GM18508 (cell line): Measurements from ENCODE around the gene EFCAB7.

Experiments
- ATAC-seq: cut with Tn5 transposase; IDR thresholded peaks from one replicate; pipeline ENCODE4 v1.9.1; 2021; ENCODE audit warnings: moderate number of reproducible peaks; ENCODE audit not compliant: insufficient read depth, unreplicated experiment

Gene EFCAB7

DNA sequence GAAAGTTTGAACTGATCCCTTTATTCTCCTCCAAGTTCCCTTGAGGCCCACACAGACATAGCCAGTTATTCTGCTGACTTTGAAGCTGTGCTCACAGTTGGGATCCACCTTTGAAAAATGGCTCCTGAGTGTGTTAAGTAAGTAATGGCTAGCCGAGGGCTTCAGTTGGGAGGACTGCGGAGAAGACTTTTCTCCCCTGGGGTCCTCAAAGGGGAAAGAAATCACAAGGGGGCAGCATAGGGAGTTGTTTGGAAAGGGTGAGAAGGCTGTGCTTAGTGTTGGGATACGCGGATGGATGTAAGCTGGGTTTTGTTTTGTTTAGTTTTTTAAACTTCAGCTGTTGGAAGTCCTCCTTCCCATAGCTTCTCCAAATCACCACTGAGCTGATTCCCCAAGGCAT, 78.1 kb downstream of the EFCAB7 start:
- no peak for ATAC-seq

DNA sequence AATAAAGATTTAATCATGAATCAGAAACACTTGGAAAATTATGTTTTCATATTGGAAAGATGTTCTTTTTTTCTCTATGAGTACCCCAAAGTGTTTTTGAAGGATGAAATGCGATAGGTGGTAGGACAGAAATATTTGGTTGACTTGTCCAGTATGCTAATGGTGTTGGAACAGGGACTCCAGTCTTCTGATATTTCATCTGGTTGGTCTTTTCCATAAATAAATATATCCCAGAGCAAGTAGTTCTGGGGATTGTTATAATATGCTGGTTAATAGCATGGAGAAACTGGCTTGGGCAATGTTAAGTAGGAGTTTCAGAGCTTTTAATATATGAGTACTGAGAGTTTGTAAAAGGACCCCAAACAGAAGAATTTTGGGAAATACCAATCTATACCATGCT, 78.6 kb downstream of the EFCAB7 start:
- no peak for ATAC-seq

DNA sequence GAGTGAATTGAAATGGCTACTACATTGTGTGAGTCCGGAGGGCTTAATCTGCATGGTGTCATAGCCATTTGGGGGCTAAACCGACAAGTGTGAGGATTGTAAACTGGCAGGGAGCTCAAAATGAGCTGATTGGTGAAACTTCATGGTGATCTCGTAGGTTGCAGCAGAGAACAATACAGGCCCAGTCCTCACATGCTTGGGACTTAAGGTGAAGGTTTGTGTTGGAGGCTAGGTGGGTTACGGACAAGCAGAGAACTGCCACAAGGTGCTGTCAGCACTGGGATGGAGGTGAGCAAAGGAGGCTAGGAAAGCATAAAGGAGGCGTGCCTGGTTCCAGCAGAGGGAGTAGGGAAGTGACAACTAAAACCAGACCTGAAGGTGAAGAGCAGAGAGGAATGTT, 79.3 kb downstream of the EFCAB7 start:
- no peak for ATAC-seq

DNA sequence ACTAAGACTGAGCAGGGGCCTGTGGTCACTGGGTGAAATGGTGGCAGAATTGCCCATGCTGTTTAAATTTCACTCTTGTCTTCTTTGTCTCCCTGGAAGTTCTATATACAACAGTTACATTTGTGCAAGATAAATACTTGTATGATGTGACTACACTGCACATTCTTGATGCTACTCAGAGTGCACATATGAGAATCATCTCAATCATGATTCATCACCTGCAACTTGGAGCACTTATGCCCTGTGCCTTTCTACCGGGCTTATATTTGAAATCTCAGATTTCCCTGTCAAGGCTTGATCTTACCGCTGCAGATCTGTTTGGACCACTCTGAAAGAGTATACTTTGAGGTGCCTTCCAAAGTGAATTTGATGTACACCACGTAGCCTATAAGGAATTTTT, 80.5 kb downstream of the EFCAB7 start:
- ATAC-seq, result no peak

DNA sequence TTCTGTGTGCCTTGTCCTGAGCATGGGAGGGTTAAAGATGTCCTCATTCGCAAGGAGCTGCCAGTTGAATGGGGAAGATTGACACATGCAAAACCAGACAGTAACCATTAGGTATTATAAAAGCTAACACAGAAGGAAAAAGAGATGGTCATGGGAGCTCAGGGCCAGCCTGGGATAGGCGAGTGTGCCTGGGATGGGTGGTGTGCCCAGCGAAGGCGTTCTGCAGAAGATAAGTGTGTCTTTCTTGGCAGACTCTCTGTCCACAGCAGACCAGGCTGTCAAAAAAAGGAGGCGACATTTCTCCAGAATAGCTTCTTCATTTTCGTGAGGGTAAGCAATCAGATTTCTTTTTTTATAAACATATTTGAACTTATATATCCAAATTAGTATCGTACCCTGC, 84.0 kb downstream of the EFCAB7 start:
- ATAC-seq, result no peak

DNA sequence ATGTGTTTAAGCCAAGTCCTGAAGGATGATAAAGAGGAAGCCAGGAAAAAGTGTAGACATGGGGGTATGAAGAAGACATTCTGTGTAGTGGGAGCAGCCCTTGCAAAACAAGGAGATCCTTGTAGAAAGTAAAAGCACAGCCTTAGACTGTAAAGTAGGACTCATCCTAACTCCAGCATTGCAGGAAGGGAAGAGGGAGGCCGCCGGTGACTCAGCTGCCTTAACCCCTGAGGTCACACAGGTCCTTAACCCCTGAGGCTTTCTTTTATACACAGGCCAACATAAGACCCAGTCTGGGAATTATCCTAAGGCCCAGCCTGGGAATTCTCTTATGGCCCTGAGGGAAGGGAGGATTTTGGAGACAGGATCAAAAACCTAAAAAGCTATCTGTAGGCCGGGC, 87.9 kb downstream of the EFCAB7 start:
- ATAC-seq, result no peak

DNA sequence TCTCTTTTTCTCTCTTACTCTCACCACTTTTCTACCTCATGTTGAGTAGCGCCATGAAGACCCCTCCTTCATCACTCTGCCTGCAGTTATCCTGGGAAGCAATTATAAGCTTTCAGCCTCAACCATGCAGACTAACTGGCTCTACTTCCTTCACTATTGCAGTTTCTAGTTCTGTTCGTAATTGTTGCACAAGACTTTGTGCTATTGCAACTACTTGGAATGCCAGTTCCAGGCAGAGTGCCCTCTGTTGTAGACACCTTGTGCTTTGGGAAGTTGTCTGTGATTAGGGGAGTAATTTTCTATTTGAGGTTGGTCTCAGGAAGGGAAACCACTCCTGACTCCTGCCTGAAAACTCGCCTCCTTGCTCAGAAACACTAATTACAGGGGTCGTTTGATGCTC, 89.2 kb downstream of the EFCAB7 start:
- ATAC-seq, result no peak

DNA sequence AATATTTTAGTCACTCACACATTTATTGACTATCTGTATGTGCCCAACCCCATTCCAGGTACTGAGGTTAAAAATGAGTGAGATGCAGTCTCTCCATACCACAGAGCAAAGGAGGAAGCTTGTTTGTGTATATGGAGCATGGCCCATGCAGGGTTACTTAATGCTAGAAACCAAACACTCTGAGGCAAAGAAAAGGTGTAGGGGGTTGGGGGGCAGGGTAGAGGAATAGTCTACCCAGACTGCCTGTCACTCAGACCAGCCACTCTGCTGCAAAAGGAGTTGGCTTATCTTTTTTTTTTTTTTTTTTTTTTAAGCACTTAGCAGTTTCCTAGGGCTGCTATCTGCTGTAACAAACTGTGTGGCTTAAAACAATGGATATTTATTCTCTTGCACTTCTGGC, 89.6 kb downstream of the EFCAB7 start:
- no peak for ATAC-seq

DNA sequence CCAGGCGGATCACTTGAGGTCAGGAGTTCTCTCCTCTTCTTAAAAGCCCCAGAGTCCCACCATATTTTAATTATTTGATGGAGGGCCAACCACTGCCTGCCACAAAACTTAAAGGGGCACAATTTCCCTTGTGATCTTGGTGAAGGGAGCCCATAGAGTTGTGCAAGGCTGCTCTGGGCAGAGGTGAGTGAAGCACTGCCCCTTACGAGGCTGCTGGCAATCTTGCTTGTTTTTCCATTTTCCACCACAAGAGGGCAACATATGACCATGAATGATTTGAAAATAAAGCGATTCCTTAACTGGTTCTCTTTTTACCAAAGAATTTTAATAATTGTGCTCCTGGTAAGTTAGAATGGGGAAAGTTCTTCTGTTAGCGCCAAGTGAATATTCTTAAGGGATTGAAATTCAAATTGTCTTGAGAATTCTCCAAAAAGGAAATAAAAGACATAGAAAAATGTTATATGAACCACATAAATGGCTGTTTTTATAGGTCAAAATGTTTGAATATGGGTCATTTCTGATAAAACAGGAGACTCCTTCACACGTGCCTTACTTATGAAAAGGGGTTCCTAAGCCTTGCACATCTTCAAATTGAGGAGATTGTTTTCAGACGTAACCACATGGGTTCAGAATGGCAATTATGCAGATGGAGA, 92.6 kb downstream of the EFCAB7 start:
- ATAC-seq, result no peak

DNA sequence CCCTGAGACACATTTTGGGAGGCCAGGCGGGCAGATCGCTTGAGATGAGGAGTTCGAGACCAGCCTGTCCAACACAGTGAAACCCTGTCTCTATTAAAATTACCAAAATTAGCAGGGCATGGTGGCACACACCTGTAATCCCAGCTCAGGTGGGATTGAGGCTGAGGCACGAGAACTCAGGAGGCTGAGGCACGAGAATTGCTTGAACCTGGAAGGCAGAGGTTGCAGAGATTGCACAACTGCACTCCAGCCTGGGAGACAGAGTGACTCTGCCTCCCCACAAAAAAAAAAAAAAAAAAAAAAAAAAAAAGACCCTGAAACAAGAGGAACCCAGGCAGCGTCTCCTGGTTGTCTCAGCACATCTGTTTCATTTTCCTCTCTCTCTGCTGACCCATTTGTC, 94.1 kb downstream of the EFCAB7 start:
- no peak for ATAC-seq

DNA sequence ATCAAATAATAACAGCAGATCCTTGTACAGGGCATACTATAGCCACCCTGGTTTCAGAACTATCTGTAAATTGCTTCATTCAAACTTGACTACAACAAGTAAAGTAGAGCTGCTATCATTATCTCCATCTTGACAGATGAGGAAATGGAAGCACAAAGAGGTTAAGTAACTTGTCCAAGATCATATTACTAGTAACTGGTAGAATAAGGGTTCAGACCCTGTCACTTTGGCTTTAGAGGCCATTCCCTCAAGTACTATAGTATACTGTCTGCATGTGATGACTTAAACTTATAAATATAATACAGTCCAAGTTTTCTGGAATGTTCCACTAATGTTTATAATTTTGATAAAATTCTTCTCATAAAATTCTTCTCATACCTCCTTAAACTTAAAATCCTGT, 94.7 kb downstream of the EFCAB7 start:
- ATAC-seq, result no peak

DNA sequence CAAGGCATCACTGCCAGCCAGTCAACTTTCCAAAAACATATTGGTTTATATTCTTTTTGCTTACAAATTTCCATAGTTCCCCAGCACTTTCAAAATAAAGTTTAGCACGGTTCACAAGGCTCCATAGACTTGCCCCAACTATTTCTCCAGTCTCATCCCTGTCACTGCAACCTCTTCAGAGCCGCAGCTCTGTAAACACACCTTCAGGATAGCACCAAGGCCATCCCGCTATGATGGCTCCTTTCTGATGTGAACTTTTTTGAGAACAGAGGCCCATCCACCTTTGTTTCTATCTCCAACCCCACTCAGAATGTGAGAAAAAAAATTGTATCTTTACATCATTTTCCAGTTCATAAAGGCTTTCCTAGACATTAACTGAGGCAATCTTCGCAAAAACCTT, 96.2 kb downstream of the EFCAB7 start:
- no peak for ATAC-seq

DNA sequence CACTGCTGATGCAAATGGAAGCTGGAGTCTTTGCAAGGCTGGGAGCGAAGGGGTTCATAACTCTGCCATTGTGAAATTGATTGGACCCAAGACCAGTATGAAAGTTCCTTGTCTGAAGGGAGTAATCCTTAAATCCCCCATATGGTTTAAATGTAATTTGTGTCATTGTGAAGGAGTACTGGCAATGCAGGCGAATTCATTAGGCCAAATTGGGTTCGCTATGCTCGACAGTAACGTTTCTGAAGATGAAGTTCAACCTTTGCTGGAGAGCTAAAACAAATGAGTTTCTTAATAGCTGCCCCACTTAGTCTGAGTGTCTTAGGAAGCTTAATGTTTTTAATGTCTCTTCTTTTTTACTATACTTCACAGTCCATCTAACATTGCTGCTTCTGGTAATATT, 97.3 kb downstream of the EFCAB7 start:
- ATAC-seq, result no peak

DNA sequence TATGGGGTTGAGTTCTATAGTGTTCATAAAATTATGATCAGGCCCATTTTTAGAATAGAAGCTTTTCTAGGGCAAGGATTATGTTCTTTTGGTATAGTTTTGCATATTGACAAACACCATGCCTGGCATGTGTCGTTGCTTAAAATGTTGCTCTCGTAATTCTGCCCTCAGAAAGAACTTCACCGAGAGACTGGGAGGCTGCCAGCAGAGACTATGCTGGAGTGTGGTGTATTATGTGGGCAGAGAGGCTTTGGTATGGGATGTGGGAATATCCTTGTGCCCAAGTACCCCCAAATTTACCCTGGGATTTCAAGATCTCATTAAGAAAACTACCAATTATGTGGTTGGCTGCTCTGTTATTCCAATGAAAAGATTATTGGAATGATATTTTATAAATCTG, 97.8 kb downstream of the EFCAB7 start:
- no peak for ATAC-seq

DNA sequence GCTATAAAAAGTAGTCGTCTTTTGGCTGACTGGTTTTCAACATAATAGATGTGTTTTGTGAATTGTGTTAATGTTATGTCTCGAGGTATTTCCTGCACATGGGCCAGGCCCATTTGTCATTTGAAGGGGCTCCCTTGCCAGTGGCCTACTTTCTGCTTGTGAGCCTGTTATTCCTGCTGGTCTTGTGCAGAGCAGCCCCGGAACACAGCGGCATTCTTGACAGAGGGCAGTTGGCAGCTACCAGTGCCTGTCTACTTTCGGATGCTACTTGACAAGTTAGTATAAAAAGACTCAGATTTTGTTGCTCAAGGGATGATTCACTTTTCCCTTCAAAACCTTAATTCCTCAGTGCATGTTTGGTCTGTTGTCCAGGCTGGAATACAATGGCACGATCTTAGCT, 98.4 kb downstream of the EFCAB7 start:
- ATAC-seq, result no peak
